NT2/D1 (cell line): ENCODE data around the gene FEM1C.

ENCODE experiments used
- SUZ12 ChIP-seq: IDR thresholded peaks from 2 replicates; pipeline ENCODE4 v1.6.1; 2011; ENCODE audit not compliant: insufficient read length, insufficient read depth; ENCODE audit errors: extremely low read depth
- YY1 ChIP-seq: IDR thresholded peaks from 2 replicates; pipeline ENCODE4 v1.6.1; 2011; ENCODE audit not compliant: insufficient read length, insufficient read depth
- ZNF274 ChIP-seq: IDR thresholded peaks from 2 replicates; pipeline ENCODE4 v1.6.1; 2011; ENCODE audit warnings: mild to moderate bottlenecking, low read depth, low read length

DNA sequence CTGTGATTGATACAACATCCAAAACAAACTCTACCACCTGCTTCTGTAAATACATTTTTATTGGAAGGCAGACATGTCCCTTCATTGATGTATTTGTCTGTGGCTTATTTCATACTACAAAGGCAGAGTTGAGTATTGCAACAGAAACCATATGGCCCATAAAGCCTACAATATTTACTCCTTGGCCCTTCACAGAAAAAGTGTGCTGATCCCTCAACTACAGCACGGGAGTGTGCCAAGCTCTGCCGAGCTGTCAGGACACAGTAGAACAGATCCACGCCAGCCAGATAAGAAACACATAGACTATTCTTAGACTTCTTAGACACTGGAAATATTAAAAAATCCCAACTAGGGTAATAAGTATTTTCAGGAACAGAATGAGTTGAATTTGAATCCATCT, 44.5 kb upstream of the FEM1C start:
- TF ChIP-seq YY1 (no peak), ZNF274 (no peak), SUZ12 (no peak)
